ENCODE results near the gene CNTN1.

The CNTN1 gene

DNA sequence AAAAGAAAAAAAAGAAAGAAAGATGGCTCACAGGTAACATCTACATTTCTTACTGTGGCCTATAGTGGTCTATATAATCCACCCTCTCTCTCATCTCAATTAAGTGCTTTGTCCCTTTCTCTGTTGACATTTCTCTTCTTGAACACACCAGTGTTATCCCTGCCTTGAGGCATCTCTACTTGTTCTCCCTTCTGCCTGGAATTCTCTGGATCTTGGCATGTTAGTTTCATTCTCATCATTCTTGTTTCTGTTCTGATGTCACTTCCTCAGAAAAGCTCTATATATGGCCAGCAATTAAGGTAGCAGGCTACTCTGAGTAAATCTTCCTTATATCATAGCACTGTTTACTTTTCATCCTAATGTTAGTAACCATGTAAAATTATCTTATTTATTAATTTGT is 340.1 kb downstream of the CNTN1 start:
- no peak overlapping the region for H3K27ac ChIP-seq
- TF ChIP-seq ZFX (IDR thresholded peaks at IDR 0.05): no peak
- TF ChIP-seq, protein P1, sequence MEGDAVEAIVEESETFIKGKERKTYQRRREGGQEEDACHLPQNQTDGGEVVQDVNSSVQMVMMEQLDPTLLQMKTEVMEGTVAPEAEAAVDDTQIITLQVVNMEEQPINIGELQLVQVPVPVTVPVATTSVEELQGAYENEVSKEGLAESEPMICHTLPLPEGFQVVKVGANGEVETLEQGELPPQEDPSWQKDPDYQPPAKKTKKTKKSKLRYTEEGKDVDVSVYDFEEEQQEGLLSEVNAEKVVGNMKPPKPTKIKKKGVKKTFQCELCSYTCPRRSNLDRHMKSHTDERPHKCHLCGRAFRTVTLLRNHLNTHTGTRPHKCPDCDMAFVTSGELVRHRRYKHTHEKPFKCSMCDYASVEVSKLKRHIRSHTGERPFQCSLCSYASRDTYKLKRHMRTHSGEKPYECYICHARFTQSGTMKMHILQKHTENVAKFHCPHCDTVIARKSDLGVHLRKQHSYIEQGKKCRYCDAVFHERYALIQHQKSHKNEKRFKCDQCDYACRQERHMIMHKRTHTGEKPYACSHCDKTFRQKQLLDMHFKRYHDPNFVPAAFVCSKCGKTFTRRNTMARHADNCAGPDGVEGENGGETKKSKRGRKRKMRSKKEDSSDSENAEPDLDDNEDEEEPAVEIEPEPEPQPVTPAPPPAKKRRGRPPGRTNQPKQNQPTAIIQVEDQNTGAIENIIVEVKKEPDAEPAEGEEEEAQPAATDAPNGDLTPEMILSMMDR (conservative IDR thresholded peaks at IDR 0.05): no peak

DNA sequence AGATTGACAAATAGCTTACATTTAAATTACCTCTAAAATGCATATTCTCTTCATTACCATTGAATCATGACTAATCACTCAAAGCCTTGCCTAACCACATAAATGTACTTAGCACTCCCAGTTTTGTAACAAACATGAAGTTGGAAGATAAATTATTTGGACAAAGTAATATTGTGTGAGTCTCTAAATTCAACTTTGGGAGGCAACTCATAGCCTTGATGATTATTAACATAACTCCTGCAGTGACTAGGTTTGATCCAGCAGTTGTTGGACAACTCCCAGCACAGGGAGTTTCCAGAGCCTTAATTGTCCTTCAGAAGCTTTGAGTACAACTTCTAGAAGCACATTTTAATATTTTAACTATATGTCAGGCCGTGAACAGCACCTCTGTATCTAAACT is 342.4 kb downstream of the CNTN1 start:
- no peak for TF ChIP-seq ZFX (IDR thresholded peaks at IDR 0.05)
- TF ChIP-seq, protein P1 (conservative IDR thresholded peaks at IDR 0.05): no peak
- H3K27ac ChIP-seq: no peak overlapping the region

DNA sequence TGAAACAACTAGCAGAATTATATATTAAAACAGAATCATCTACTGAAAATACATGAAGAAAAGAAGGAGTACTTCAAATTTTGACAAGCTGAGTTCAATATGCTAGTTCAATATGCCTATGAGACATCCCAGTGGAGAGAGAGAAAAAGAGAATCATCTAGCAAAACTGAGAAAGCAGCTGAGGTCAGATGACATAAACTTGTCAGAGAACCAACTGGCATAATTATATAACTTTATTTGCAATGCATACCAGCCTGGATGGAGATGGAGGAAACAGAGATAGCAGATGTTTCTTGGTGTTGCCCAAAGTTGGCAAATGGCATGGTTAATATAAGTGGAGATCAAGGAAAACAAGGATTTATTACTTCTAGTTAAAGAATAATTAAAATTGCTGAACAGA is 347.2 kb downstream of the CNTN1 start:
- H3K27ac ChIP-seq: no peak overlapping the region
- TF ChIP-seq, protein P1 (conservative IDR thresholded peaks at IDR 0.05): no peak
- no peak for TF ChIP-seq ZFX (IDR thresholded peaks at IDR 0.05)

DNA sequence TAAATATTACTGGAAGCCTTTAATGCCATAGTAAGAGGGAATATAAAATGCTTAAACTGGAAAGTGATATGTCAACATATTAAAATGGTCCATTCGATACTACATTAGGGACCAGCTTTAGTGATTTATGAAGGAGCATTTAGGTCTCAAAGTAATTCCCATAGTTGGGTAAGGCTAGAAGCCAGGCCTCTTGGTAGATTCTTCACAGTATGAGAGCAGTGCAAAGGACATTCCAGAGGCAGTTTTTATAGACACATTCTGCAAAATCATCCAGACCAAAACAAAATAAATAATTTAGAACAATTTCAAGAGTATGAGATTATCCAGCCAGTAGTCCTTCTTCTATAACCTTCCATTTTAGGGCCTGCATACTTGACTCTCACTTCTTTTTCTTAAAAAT is 353.3 kb downstream of the CNTN1 start:
- no peak overlapping the region for H3K27ac ChIP-seq
- TF ChIP-seq ZFX (IDR thresholded peaks at IDR 0.05): no peak
- TF ChIP-seq, protein P1 (conservative IDR thresholded peaks at IDR 0.05): no peak

DNA sequence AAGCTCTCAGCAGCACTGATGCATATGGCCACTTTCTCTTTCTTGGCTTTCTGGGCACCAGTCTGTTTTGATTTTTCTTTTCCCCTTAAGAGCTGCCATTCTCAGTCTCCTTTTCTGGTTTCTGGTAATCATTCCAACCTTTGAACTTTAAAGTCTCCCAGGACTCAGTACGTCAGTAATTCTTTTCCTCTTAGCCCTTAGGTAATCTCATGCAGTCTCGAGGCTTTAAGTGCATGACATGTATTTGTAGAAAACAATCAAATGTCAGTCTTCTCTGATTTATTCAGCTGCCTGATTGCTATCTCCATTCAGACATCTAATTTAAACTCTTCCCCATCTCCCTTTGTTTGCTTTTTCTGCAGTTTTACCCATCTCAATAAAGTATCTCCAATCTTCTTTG is 356.8 kb downstream of the CNTN1 start:
- no peak for TF ChIP-seq ZFX (IDR thresholded peaks at IDR 0.05)
- TF ChIP-seq, protein P1 (conservative IDR thresholded peaks at IDR 0.05): no peak
- H3K27ac ChIP-seq: no peak overlapping the region

DNA sequence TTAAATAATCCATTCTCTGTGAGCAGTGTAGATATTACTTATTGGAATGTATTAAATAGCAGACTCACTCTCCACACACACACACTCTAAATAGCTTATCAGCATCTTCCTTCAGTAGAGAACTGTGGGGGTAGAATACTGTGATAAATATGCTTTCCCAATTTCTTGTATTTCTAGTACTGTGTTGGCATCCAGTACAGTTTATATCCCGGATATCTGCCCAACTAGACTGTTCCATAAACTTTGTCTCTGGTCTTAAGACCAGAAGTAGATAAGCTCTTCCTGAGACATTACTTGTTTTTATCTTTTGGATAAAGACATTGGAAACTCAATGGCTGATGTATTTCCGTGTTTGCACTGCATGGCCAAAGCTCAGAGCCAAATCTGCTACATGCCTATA is 359.7 kb downstream of the CNTN1 start:
- TF ChIP-seq, protein P1 (conservative IDR thresholded peaks at IDR 0.05): no peak
- no peak for TF ChIP-seq ZFX (IDR thresholded peaks at IDR 0.05)
- H3K27ac ChIP-seq: no peak overlapping the region

DNA sequence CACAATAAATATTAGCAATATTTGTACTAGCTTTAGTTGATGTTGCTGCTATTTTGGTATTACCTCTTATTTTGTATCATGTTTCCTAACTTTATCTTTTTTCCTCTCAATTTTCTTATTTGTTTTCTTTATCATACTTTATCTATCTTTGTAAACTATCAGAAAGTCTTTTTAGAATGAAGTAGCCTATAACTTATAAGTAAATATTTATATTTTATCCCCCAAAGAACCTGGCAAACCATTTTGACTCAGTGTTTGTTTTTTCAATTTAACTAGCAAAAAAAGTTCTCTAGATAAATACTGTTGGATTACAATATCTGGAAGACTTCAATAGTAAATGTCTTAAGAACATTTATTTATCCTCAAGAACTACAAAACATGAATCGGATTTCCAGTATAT is 360.2 kb downstream of the CNTN1 start:
- H3K27ac ChIP-seq: no peak overlapping the region
- TF ChIP-seq ZFX (IDR thresholded peaks at IDR 0.05): no peak
- TF ChIP-seq, protein P1 (conservative IDR thresholded peaks at IDR 0.05): no peak
